Measurements from ENCODE around the gene GPR34. TPM values are rescaled to one million over a fixed set of nuclear protein-coding genes. Genes with fewer than 3 reads are reported as not detected.

Gene GPR34
- total RNA-seq, 1 donor from 2014 or later = not detected

DNA sequence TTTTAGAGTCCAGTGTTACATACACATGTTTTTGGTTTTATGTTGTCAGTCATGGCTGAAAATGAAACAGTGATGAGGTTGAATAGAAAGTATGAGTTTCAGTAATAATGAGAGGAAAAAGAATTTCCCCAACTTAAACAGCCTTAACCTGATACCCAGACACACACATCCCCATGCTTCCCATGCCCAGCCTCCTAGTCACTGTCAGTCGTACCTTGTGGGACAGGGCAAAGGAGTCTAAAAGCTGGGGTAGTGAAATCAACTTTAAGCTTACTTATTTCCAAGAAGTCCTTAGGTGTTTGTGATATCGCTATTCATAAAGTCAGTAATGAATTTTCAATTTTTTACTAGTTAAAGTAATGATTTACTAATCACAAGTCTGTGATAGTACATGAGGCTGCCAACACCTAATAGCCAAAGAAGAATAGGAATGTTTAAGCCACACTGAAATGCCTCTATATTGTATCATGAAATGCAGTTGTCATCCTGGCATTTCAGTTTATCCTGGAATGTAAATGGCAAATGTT, 24.3 kb upstream of the GPR34 start:
- peaks cover 16% of the 10 kb centered on the region for H3K9me3 Mint-ChIP-seq
- H3K27ac Mint-ChIP-seq = no peak overlapping the region
- DNase-seq (ENCODE audit: low spot score in 2 of 2, unreplicated experiment in 2 of 2) = no peak
- H3K4me3 Mint-ChIP-seq = no peak overlapping the region
- peaks cover 7% of the 10 kb centered on the region for H3K36me3 Mint-ChIP-seq
- no peaks in the 10 kb centered on the region for H3K4me1 Mint-ChIP-seq
- no peaks in the 10 kb centered on the region for H3K27me3 Mint-ChIP-seq (ENCODE audit: low read depth)
- TF ChIP-seq, protein P1, sequence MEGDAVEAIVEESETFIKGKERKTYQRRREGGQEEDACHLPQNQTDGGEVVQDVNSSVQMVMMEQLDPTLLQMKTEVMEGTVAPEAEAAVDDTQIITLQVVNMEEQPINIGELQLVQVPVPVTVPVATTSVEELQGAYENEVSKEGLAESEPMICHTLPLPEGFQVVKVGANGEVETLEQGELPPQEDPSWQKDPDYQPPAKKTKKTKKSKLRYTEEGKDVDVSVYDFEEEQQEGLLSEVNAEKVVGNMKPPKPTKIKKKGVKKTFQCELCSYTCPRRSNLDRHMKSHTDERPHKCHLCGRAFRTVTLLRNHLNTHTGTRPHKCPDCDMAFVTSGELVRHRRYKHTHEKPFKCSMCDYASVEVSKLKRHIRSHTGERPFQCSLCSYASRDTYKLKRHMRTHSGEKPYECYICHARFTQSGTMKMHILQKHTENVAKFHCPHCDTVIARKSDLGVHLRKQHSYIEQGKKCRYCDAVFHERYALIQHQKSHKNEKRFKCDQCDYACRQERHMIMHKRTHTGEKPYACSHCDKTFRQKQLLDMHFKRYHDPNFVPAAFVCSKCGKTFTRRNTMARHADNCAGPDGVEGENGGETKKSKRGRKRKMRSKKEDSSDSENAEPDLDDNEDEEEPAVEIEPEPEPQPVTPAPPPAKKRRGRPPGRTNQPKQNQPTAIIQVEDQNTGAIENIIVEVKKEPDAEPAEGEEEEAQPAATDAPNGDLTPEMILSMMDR (IDR thresholded peaks at IDR 0.05; ENCODE audit: unreplicated experiment) = no peak

DNA sequence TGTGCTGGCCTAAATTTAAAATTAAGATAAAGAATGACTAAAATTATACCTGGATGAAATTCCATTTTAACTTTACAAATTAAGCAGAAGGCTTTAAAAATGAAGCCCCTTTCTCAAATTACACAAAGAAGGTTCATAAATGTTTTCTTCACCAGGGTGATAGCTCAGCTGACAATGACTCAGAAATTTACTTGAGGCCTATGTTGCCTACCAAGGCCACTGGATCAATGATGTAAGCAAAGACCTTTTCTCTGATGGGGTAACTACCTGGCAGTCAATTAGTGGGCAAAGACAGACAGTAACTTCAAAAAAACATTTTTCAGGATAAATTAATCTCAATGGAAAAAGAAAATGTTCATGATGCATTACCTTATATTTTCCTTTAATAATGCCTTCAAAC, 23.9 kb upstream of the GPR34 start:
- Mint-ChIP-seq H3K27me3 (ENCODE audit: low read depth) (no peaks in the 10 kb centered on the region), H3K27ac (no peak overlapping the region), H3K4me1 (no peaks in the 10 kb centered on the region), H3K36me3 (peaks cover 6% of the 10 kb centered on the region), H3K4me3 (no peak overlapping the region), H3K9me3 (peaks cover 16% of the 10 kb centered on the region)
- no peak for DNase-seq (ENCODE audit: low spot score in 2 of 2, unreplicated experiment in 2 of 2)
- TF ChIP-seq, protein P1 (IDR thresholded peaks at IDR 0.05; ENCODE audit: unreplicated experiment) = no peak

- no peak for DNase-seq (ENCODE audit: low spot score in 2 of 2, unreplicated experiment in 2 of 2)
- H3K27ac Mint-ChIP-seq = no peak overlapping the region
- peaks cover 2% of the 10 kb centered on the region for H3K36me3 Mint-ChIP-seq
- no peak overlapping the region for H3K4me3 Mint-ChIP-seq
- TF ChIP-seq, protein P1 (IDR thresholded peaks at IDR 0.05; ENCODE audit: unreplicated experiment) = no peak
- H3K9me3 Mint-ChIP-seq = peaks cover 16% of the 10 kb centered on the region
- no peaks in the 10 kb centered on the region for H3K4me1 Mint-ChIP-seq
- no peaks in the 10 kb centered on the region for H3K27me3 Mint-ChIP-seq (ENCODE audit: low read depth)
These were observed 23.1 kb upstream of the GPR34 start for GRCh38 chrX:41665686-41666085.

- Mint-ChIP-seq H3K27ac (no peak overlapping the region), H3K4me1 (no peaks in the 10 kb centered on the region), H3K27me3 (ENCODE audit: low read depth) (no peaks in the 10 kb centered on the region), H3K9me3 (peaks cover 16% of the 10 kb centered on the region), H3K36me3 (peaks cover 2% of the 10 kb centered on the region), H3K4me3 (no peak overlapping the region)
- no peak for DNase-seq (ENCODE audit: low spot score in 2 of 2, unreplicated experiment in 2 of 2)
- TF ChIP-seq, protein P1 (IDR thresholded peaks at IDR 0.05; ENCODE audit: unreplicated experiment) = no peak
These were observed 22.5 kb upstream of the GPR34 start for GRCh38 chrX:41666251-41666650.

DNA sequence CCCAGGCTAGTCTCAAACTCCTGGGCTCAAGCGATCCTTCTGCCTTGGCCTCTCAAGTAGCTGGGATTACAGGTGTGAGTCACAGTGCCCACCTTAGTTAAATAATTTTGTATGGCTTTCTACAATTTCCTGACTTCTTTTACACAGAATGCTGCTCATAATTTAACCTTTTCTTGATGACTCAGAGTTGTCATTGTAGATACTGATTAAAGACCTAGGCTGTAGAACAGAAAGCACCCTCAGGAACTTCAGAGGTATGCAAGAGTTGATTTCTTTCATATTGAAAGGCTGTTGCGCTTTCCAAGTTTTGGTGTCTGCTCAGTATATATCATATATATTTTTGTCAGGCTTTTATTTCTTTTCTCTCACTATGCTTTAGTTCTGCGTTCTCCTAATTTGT, 21.1 kb upstream of the GPR34 start:
- no peak overlapping the region for H3K4me3 Mint-ChIP-seq
- H3K27me3 Mint-ChIP-seq (ENCODE audit: low read depth) = no peaks in the 10 kb centered on the region
- H3K36me3 Mint-ChIP-seq = no peaks in the 10 kb centered on the region
- H3K4me1 Mint-ChIP-seq = no peaks in the 10 kb centered on the region
- TF ChIP-seq, protein P1 (IDR thresholded peaks at IDR 0.05; ENCODE audit: unreplicated experiment) = no peak
- DNase-seq (ENCODE audit: low spot score in 2 of 2, unreplicated experiment in 2 of 2) = no peak
- peaks cover 17% of the 10 kb centered on the region for H3K9me3 Mint-ChIP-seq
- H3K27ac Mint-ChIP-seq = no peak overlapping the region

- Mint-ChIP-seq H3K9me3 (peaks cover 28% of the 10 kb centered on the region), H3K27ac (no peak overlapping the region), H3K4me1 (no peaks in the 10 kb centered on the region), H3K4me3 (no peak overlapping the region), H3K36me3 (no peaks in the 10 kb centered on the region), H3K27me3 (ENCODE audit: low read depth) (no peaks in the 10 kb centered on the region)
- TF ChIP-seq, protein P1 (IDR thresholded peaks at IDR 0.05; ENCODE audit: unreplicated experiment) = no peak
- DNase-seq (ENCODE audit: low spot score in 2 of 2, unreplicated experiment in 2 of 2) = no peak
These were observed 18.7 kb upstream of the GPR34 start for GRCh38 chrX:41670112-41670511.
